GM13976 (cell line): ENCODE results near the gene KIF20A.

Experiments
- DNase-seq: peaks from one replicate; pipeline ENCODE4 v3.0.0; 2012; ENCODE audit warnings: low spot score
- in situ Hi-C: fragments of 300-500 bp; cut with MboI; formaldehyde crosslinking; loops from one replicate; pipeline ENCODE4 v1.12.0; 2022; ENCODE audit warnings: low sequenced_read_pairs, mixed read lengths, inconsistent platforms; ENCODE audit not compliant: unreplicated experiment
- TF ChIP-seq, protein P1 (sequence below): IDR thresholded peaks from 2 replicates; pipeline ENCODE4 v1.5.1; 2012; ENCODE audit warnings: borderline replicate concordance, mild to moderate bottlenecking; ENCODE audit not compliant: insufficient read depth; ENCODE audit errors: extremely low read depth, missing control alignments, control extremely low read depth

Gene KIF20A

DNA sequence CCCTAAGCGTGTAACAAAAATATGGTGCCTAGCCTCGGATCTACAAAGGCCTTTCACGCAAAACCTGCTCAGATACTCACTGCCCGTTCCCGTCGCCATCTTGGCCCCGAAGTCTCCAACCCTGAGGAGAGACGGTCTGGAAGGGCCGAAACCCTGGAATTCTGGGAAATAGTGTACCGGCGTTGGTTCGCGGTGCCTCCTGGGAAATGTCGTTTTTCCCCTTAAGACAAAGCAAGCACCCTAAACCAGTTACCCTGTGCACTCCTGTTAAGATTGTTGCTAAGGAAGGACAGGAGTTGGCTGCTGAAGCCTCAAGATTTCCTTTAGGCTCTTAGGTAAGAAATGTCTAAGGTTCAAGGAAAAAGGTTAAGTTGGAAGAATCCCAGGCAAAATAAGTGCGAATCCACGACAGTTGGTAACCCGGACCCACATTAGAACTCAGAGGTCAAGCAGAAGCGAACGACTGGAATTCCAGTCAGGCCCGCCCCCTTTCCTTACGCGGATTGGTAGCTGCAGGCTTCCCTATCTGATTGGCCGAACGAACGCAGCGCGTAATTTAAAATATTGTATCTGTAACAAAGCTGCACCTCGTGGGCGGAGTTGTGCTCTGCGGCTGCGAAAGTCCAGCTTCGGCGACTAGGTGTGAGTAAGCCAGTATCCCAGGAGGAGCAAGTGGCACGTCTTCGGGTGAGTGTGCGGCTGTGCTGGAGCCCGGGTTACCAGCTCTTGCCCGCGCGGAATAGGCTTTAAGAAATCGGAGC, at the start of gene KIF20A, which contains the start of gene BRD8:
TSS of gene KIF20A (plus strand) at position 597 of the 761 bp plus-strand sequence. CDS start 569 bp downstream, outside the sequence.
TSS of gene BRD8 (minus strand) at position 115 of the 761 bp plus-strand sequence. CDS start at position 99, 16 bp downstream.
- in situ Hi-C loops = loop anchor here (25.0 kb wide), 1 partner anchor 234 kb away; no protein-coding TSS in a partner anchor
- TF ChIP-seq, protein P1, sequence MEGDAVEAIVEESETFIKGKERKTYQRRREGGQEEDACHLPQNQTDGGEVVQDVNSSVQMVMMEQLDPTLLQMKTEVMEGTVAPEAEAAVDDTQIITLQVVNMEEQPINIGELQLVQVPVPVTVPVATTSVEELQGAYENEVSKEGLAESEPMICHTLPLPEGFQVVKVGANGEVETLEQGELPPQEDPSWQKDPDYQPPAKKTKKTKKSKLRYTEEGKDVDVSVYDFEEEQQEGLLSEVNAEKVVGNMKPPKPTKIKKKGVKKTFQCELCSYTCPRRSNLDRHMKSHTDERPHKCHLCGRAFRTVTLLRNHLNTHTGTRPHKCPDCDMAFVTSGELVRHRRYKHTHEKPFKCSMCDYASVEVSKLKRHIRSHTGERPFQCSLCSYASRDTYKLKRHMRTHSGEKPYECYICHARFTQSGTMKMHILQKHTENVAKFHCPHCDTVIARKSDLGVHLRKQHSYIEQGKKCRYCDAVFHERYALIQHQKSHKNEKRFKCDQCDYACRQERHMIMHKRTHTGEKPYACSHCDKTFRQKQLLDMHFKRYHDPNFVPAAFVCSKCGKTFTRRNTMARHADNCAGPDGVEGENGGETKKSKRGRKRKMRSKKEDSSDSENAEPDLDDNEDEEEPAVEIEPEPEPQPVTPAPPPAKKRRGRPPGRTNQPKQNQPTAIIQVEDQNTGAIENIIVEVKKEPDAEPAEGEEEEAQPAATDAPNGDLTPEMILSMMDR = no peak

DNA sequence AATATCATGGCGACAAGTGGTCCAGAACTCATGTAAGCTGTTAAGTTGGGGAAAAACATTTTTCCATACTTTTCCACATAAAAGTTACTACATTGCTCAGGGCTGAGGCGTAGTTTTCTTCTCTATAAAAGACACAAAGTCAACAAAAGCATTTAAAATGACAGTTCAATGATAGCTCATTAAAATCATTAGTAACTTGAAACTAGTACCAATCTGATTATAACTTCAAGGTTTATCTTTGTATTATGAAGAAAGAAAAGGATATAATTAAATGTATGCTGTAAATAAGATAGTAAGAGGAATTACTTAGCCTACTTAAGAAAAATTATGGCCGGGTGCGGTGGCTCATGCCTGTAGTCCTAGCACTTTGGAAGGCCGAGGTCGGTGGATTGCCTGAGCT, 49.6 kb upstream of the KIF20A start:
- no peak for DNase-seq
- in situ Hi-C loops = no loop called here
- TF ChIP-seq, protein P1 = no peak

More for the DNA sequence above, at the start of gene KIF20A, which contains the start of gene BRD8:
- peak; percentile 88 for DNase-seq

DNA sequence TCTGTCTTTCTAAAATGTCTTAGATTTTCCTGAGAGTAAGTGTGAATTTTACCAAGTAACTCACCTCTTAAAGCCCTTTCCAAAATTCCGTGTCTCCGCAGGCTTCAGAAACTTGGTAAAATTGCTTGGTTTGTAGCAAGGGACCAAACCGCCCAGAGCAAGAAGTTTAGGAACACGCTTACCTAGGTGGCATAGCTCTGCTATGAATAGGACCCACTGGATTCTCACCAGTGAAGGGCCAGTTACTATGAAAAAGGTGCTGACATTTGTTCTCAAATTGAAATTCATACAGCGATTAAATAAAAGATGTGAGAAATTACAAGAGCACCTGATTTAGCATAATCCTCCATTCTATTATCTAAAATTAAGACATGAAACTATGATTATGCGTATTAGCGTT, 46.4 kb upstream of the KIF20A start:
- in situ Hi-C loops = loop anchor here (10.0 kb wide), 1 partner anchor 58 kb away; no protein-coding TSS in a partner anchor
- TF ChIP-seq, protein P1 = no peak
- no peak for DNase-seq

DNA sequence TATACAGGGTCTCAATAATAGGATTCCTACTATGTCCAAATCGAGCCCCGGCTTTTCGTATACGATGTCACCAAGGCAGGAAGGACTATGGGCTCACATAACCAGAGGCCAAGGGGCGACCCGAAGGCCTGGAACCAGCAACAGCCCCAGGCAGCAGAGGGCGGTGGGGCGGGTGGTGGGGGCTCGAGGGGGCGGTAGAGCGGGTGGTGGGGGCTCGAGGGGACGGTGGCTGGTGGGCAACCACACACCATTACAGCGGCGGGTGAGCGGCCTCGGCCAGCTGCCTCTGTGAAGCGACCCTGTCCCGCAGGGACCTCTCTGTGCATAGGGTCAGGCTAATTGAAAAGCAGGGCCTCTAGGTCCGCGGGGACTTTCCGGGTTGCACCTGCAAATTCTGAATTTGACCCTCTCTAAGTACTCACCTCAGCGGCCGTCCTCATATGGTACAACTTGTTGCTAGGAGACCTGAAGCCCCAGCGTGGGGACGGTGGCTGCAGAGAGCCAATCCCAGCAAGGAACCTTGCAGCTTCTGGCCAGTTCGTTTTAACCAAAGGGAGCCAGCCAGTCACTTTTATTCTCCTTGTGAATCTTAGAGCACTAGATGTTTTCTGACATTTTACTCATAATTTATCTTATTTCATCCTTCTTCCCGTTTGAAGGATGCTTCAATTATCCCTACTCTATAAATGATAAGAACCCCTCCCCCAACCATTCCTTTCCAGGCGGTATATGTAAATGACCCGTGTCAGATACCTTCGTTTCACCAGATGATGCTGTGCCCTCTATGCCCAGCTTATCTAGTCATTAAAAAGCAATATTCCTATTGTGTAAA, 39.7 kb upstream of the KIF20A start, which contains the start of gene NME5:
TSS of gene NME5 (minus strand) at position 480 of the 832 bp plus-strand sequence. CDS start 648 bp downstream, outside the sequence.
- TF ChIP-seq, protein P1 = no peak
- in situ Hi-C loops = loop anchor here (10.0 kb wide), 1 partner anchor 64 kb away; no protein-coding TSS in a partner anchor
- peak; percentile 79 for DNase-seq

DNA sequence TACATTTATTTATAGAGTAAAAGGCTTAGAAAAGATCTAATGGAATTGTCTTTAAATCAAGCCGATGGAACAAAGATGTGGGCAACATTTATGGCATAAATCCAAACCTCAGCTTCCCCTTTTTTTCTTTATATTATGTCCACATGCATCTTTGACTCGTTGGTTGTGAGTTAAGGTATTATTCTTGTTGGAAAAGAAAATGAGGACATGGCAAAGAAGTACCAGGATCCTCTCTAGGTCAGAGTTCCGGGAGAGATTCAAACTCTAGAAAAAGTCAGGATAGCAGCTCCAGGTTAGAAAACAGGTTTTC, 39.2 kb upstream of the KIF20A start:
- TF ChIP-seq, protein P1 = no peak
- DNase-seq = no peak
- in situ Hi-C loops = loop anchor here (10.0 kb wide), 1 partner anchor 65 kb away; no protein-coding TSS in a partner anchor

DNA sequence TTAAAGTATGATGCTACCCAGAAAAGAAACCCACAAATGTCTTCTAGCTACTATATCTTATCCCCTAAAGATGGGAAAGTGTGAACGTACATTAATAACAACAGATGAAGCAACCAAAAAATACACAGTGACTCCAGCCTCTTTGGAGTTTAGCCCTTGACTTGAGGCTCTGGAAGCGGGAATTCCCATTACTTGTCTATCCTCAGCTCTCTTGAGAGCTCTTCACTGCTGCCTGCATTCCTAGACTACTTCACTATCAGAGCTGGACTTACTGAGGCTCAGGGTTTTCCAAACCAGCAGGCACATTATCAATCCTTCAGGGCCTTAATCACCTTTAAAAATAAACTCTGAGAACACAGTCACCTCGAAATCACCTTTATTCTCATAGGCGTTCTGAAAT, 38.6 kb upstream of the KIF20A start:
- TF ChIP-seq, protein P1 = no peak
- DNase-seq = no peak
- in situ Hi-C loops = no loop called here
